Stimulated activated CD8-positive, alpha-beta memory T cell treated with anti-CD3 and anti-CD28 coated beads, Interleukin-4, amount 100 ng/mL, for 24 hours (primary cell): Measurements from ENCODE around the gene CCDC138.

Experiments used
- DNase-seq: peaks from one replicate; pipeline ENCODE4 v3.0.0-alpha.2; 2020; ENCODE audit warnings: low read depth

Gene CCDC138

DNA sequence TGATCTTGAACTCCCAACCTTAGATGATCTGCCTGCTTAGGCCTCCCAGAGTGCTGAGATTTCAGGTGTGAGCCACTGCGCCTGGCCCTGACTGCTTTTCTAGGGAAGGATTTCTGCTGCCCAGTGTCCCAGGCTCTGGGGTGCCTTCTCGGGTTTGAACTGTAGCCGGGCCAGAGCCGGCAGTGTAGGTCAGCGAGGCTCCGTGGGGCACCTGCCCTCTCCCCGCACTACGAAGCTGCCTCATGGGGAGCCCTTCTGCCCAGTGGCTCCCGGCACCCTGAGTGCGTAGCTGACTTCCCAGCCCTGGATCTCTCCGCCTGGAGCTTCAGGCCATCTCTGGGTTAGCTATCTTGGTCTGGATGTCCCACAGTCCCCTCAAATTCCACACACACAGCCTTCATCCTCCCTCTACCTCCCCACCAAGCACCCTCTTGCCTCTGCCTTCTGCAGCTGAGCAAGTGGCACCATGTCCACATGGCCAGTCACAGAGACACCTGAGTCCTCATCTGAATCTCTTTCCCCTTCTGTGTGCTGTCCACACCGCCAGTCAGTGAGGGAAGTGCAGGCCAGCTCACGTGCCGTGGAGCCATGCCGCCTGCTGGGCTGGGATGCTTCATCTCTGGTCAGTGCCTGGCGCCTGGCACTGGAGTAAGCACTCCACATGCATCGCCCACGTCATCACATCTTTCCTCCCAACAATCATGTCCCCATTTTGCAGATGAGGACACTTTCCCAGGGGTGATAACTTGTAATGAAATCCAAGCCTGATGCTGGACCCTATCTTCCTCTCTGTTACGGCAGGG is 133.2 kb downstream of the CCDC138 start:
- DNase-seq, result no peak

DNA sequence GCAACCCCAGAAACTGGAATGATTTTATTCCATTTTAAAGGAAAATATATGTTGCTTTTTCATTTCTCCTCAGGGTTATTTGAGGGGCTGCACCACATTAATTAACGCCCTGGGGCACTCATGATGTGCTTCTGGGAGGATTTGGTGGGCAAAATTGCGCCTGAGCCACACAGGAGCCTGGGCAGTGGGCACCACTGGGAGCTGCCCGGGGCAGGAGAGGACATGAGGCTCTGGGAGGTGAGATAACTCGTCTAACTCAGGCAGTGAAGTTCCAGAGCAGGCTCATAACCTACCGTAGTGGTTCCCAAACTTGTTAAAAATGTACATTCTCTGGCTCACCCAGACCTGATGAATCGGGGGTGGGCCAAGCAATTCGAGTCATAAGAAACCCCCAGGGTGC is 134.1 kb downstream of the CCDC138 start:
- no peak for DNase-seq

DNA sequence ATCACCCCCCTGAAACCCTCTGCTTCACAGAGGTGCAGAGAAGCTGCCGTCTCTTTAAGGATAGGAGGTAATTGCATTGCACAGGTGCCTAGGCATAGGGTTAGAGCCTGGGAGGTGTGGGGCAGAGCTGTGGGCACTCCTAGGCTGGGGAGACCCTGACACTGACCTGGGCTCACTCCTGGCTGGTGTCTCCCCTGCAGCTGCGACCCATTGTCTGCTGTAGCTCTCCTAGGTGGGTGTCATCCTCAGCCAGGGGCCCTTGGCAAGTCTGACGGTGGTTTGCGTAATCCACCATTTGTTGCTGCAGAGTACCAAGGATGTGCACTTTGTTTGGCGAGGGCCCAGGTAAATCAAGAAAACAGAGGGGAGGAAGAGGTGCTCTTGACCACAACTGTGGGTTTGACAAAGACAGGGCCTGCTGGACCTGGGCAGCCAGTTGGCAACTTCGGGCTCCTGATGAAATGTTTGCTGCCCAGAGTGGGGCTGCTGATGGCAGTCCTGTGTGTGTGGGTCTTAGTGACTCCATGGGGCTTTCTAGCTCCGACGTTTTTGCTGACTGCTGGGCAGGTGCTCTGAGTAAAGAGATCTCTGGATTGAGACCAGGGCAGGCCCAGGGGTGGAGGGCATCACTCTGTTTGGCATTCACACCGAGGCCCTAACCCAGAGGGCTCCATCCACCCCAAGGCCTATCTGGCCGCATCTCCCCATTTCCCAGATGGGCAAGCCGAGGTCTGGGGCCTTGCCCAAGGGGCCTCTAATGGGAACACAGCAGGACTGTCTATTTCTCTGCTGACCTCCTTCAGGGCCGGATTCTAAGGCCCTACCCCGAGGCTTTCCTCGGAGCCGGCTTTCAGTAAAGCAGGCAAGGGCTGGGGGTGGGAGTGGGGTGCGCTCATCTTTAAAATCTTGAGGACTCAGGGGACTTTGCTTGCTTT is 134.8 kb downstream of the CCDC138 start:
- DNase-seq, result no peak

DNA sequence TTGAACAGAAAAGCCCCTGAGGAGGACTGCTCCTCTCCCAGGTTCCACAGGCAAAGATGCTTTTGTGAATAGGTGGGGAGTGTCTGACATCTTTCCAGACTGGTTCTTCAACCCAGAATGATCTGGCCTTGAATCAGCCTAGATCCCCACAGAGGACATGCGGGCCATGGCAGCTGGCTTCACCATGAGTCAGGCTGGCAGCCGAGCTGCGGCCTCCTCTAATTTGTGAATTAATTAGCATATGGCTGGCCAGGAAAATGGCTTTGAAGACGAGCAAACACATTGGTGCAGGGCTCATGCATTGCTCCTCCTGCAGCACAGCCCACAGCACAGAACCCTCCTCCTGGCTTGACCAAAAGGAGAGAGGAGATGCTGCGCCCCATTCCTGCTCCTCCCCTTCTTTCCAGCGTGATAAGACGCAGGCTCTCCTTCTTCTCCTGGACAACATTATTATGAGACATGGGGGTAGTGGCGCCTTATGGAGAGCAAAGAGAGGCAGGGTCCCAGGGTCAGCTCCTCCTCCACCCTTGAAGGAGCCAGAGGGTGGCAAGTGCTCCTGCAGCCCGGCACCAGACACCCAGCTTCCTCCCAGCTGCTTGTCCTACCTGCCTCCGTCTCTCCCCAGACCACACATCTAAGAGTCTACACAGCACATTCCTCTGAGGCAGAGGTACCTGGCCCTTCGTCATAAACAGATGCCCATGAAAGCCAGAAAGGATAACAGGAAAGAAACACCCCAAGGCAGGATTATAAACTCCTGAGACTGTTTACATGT is 135.8 kb downstream of the CCDC138 start:
- no peak for DNase-seq

DNA sequence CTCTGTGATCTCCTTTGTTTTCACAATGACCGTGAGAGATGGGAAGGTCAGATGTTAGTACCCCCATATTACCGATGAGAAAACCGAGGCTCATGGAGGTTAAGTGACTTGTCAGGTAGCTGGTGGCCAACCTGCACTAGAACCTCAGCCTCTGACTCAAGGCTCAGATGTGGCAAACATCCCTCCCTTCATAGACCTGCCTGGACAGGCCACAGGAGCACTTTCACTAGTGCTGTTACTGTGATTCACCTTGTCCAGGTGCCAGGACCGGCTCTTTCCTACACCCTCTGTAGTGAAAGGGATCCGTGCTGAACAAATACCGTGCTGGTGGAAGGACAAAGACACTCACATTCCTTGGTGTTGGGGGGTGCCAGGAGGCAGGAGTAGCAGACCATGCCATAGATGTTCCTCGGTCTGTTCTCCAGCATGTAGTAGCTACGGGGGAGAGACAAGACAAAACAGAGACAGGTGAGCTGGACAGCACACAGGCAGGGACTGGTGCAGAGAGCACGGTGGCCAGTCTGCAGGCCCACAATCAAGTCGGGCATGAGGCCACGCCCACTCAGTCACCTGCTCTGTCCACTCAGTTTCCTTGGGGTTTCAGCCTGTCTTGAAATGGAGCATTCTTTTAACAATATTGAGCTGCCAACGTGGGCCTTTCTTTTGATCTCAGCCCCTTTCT is 136.6 kb downstream of the CCDC138 start:
- DNase-seq, result no peak

GRCh38 chr2:108923736-108924579 is 137.4 kb downstream of the CCDC138 start:
- no peak for DNase-seq

DNA sequence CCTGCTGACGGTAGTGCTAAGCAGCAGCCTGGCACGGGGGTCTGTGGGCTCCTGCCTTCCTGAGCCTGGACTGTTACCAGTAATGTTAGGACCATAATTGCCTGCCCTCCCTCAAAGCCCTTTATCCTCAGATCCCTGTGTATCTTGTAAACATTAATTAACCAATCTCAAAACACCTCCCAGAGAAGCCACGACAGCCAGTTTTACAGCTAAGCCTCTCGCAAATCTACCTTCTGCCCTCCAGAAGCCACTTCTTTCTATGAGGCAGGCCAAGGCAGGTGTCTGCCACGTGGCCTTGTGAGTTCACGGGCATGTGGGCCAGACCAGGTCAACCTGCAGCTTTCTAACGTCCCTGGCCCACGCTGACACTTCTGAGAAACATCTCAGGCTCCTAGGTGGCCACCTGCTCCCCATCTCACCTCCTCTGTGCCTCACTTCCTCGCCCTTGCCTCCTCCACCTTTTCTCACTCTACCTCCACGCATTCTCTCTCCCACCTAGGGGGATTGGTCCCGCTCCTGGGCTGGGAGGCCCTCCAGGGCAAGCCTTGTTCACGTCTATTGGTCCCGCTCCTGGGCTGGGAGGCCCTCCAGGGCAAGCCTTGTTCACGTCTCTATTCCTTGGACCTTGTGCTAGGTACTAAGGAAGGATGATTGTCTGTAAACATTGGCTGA is 138.1 kb downstream of the CCDC138 start:
- DNase-seq, result no peak

DNA sequence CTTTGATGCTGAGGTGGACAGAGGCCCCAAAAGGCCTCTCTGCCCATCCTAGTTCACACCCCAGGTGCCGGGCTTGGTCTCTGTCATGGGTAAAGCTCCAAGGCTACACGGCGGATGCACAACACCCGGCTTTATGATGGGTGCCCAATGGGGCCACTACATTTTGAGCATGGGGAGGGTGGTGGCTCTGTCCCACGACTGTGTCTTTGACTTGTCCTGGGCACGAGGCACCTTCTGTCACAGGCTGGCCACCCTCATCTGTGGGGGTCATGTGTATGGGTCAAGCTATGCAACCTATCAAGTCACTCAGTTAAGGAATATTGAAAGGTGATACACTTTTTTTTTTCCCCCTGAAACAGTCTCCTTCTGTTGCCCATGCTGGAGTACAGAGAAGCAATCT is 138.7 kb downstream of the CCDC138 start:
- DNase-seq, result no peak

DNA sequence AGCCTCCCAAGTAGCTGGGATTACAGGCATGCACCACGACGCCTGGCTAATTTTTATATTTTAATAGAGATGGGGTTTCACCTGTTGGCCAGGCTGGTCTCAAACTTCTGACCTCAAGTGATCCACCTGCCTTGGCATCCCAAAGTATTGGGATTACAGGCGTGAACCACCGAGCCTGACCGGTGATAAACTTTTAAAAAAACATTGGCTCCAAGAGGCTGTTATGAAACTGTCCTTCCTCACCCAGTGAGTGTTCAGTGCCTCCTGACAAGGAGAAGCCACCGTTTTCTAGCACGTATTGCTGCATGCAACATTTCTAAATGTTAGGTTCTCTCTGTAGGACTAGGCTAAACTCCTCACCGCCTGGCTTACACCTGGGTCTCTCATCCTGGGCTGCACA is 139.2 kb downstream of the CCDC138 start:
- DNase-seq, result no peak
